GM18508 (cell line): Measurements from ENCODE around the gene SLC34A2.

Source experiments
- ATAC-seq: cut with Tn5 transposase; IDR thresholded peaks from one replicate; pipeline ENCODE4 v1.9.1; 2021; ENCODE audit warnings: moderate number of reproducible peaks; ENCODE audit not compliant: insufficient read depth, unreplicated experiment

SLC34A2 gene

DNA sequence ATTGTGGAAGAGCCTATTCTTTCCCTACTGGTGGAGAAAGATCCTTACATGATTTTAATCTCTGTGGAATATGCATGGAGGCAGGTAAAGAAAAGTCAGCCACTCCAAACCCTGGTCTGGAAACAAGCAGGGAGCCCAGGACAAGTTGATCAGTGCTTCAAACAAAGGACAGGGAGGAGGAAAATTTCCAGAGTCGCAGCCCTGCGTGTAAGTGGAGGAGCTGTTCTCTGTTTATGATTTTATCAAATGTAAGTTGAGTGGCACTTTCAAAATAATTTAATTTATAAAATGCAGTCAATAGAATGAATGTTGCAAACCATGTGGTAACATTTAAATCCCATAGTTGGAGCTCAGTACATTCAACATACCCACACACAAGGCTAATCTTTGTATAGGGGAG lies 57.0 kb downstream of the SLC34A2 start:
- no peak for ATAC-seq

DNA sequence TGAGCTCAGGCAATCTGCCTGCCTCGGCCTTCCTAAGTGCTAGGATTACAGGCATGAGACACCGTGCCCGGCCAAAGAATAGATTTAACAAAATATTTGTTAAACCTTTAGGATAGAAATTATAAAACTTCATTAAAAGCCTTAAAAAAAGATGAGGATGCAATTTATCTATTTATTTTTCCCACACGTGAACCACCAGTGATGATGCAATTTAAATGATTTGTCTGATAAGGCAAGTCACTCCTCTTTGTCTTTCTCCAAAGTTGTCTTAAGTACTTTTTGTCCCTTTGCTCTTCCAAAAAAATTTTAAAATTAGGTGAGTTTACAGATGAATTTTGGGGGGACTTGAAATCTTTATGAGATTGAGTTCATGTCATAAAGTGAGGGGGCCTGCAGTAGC lies 58.2 kb downstream of the SLC34A2 start:
- ATAC-seq = no peak

DNA sequence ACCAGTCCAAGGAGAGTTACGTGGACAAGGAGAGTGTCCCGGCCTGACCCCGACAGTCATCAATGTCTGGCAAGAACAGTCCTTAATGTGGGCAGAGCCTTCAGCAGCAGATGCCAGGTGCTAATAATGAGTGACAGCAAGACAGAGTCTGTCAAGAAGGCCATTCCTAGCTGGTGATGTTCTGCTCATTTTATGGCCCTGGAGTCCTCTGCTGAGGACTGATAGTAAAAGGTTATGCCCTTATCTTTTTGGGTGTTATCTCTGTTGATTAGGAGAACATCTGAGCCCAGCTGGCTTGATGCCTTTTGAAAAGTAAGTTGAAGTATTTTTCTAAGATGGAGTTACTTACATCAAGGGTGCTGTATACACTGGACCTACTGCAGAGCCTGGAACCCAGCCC lies 67.3 kb downstream of the SLC34A2 start:
- ATAC-seq = no peak

DNA sequence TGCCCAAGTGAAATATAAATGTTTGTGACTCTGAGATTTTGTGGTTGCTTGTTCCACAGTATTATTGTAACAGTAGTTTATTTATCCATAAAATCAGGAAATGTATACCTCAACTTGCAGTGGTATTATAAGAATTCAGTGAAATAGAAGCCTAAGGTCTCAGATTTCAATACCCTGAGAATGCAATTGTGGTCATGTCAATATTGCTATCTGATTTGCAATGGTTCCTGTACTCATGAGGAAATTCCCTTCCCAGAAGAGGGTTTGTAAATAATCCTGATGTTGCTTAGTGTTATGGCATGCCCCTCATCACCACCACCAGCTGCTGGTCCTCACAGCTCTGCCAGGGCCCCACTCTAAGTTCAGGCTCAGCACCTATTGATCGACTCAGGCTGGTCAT lies 67.8 kb downstream of the SLC34A2 start:
- ATAC-seq = no peak

DNA sequence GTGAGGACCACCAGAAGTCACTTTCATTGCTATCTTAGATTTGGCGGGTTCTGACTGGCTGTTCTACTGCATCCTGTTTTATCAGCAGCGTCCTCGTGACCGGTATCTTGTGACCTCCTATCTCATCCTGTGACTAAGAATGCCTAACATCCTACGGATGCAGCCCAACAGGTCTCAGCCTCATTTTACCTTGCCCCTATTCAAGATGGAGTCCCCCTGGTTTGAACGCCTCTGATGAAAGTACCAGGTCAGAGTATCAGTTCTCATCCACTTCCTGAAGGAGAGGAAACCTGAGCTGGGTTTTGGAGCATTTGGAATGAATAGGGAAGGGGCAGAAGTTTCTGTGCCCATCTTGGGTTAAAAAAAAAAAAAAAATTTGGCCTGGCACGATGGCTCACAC lies 70.2 kb downstream of the SLC34A2 start:
- ATAC-seq = no peak

DNA sequence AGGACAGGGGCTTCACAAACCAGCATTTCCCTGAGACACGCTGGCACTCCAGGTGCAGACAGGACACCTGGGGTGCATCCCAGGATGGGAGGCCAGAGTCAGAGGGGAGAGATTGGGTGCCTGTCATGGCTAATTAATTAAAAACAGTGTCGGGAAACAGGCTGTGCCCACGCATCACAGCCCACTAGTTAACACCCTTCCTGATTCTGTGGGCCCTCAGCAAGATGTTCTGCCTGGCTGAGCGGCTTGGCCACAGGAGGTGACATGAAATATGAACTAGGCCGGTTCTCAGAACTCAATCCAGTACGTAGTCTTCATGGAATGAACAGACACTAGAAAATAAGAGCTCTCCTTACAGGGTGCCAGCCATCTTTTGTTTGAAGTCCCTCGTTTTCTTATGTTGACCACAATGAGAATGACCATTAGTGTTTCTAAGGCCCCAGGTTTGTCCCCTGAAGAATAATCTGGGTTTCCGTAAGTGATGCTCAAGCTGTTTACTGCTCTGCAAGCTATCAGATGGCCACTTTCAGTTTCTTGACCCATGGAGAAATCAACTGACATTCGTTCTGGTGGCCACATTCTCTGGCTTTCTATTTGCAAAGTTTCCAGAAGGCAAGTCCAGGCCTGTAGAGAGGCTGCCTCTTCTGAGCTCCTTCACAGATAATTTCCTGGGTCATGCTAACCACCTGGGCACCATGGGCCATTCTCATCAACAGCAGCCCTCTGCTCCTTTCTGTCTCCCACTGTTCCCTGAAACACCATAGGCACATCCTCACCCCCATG lies 72.3 kb downstream of the SLC34A2 start:
- no peak for ATAC-seq
